Putamen (tissue), 1 donor: ENCODE data around the gene AFF3.
A peak's percentile ranks its signal among the peaks of the same experiment; 100 is the strongest.
"Not testable (repeated sequence)": the region's sequence is repeated elsewhere in the genome, so short reads cannot be mapped to it uniquely, and the experiment has no call there.

Experiments used
- DNase-seq: peaks from one replicate; pipeline ENCODE4 v3.0.0-alpha.2; 2016; ENCODE audit warnings: low spot score

AFF3 gene

GRCh38 chr2:99960291-99960690 lies 182.1 kb downstream of the AFF3 start:
- no peak for DNase-seq

GRCh38 chr2:99959261-99960014 lies 183.0 kb downstream of the AFF3 start:
- no peak for DNase-seq

GRCh38 chr2:99957332-99958133 lies 184.9 kb downstream of the AFF3 start:
- DNase-seq: no peak

- peak; percentile 43 for DNase-seq
Measured at GRCh38 chr2:99956232-99957030, 186.0 kb downstream of the AFF3 start.

GRCh38 chr2:99953750-99954149 lies 188.6 kb downstream of the AFF3 start:
- DNase-seq: no peak

- no peak for DNase-seq
Measured at GRCh38 chr2:99949963-99950362, 192.4 kb downstream of the AFF3 start.

GRCh38 chr2:99949530-99949929 lies 192.9 kb downstream of the AFF3 start:
- DNase-seq: no peak

- DNase-seq: no peak
Measured at GRCh38 chr2:99948010-99948409, 194.4 kb downstream of the AFF3 start.

GRCh38 chr2:99947366-99947765 lies 195.0 kb downstream of the AFF3 start:
- DNase-seq: not testable (repeated sequence)

- DNase-seq: no peak
Measured at GRCh38 chr2:99944019-99944418, 198.4 kb downstream of the AFF3 start.

- DNase-seq: no peak
Measured at GRCh38 chr2:99942561-99943347, 199.6 kb downstream of the AFF3 start.

GRCh38 chr2:99940963-99941362 lies 201.4 kb downstream of the AFF3 start:
- DNase-seq: no peak

GRCh38 chr2:99939135-99939534 lies 203.3 kb downstream of the AFF3 start:
- DNase-seq: no peak

- no peak for DNase-seq
Measured at GRCh38 chr2:99938250-99938649, 204.1 kb downstream of the AFF3 start.

GRCh38 chr2:99936065-99936464 lies 206.3 kb downstream of the AFF3 start:
- DNase-seq: no peak

- no peak for DNase-seq
Measured at GRCh38 chr2:99935662-99936061, 206.7 kb downstream of the AFF3 start.

GRCh38 chr2:99933894-99934650 lies 208.3 kb downstream of the AFF3 start:
- no peak for DNase-seq

- DNase-seq: not testable (repeated sequence)
Measured at GRCh38 chr2:99933491-99933890, 208.9 kb downstream of the AFF3 start.

- no peak for DNase-seq
Measured at GRCh38 chr2:99928470-99929053, 213.8 kb downstream of the AFF3 start.

GRCh38 chr2:99927690-99928207 lies 214.6 kb downstream of the AFF3 start:
- not testable (repeated sequence) for DNase-seq
